GM06990 (cell line): Measurements from ENCODE around the gene SDK2.

ENCODE experiments used
- DNase-seq: peaks from one replicate; pipeline ENCODE4 v3.0.0-alpha.2; 2011; ENCODE audit not compliant: insufficient read length; ENCODE audit errors: extremely low read depth
- H3K27me3 ChIP-seq: replicated peaks from 2 replicates; pipeline ENCODE4 v1.6.0; 2011; ENCODE audit warnings: low read length; ENCODE audit not compliant: control insufficient read depth, insufficient read depth
- H3K36me3 ChIP-seq: 2 replicates; pipeline ENCODE4 v1.5.1; 2011; ENCODE audit warnings: low read length; ENCODE audit not compliant: control insufficient read depth, insufficient read depth
- H3K4me3 ChIP-seq: replicated peaks from 2 replicates; pipeline ENCODE4 v1.5.1; 2011; ENCODE audit warnings: low read depth, mild to moderate bottlenecking, control low read depth, low read length
- TF ChIP-seq, protein P1 (sequence below): IDR thresholded peaks from 2 replicates; pipeline ENCODE4 v1.5.1; 2011; ENCODE audit warnings: low read length, control low read depth, mild to moderate bottlenecking, inconsistent platforms; ENCODE audit not compliant: insufficient read depth, poor library complexity, severe bottlenecking

Gene SDK2

GRCh38 chr17:73552300-73553048 is 91.8 kb downstream of the SDK2 start:
- no peak overlapping the region for H3K4me3 ChIP-seq
- no peak for DNase-seq
- TF ChIP-seq, protein P1, sequence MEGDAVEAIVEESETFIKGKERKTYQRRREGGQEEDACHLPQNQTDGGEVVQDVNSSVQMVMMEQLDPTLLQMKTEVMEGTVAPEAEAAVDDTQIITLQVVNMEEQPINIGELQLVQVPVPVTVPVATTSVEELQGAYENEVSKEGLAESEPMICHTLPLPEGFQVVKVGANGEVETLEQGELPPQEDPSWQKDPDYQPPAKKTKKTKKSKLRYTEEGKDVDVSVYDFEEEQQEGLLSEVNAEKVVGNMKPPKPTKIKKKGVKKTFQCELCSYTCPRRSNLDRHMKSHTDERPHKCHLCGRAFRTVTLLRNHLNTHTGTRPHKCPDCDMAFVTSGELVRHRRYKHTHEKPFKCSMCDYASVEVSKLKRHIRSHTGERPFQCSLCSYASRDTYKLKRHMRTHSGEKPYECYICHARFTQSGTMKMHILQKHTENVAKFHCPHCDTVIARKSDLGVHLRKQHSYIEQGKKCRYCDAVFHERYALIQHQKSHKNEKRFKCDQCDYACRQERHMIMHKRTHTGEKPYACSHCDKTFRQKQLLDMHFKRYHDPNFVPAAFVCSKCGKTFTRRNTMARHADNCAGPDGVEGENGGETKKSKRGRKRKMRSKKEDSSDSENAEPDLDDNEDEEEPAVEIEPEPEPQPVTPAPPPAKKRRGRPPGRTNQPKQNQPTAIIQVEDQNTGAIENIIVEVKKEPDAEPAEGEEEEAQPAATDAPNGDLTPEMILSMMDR = no peak

GRCh38 chr17:73551759-73552158 is 92.5 kb downstream of the SDK2 start:
- no peak for DNase-seq
- no peaks in the 10 kb centered on the region; the same call in 1 of the 2 replicates for H3K27me3 ChIP-seq
- H3K36me3 ChIP-seq = no peaks in the 10 kb centered on the region
- H3K4me3 ChIP-seq = no peak overlapping the region; the same call in 1 of the 2 replicates
- TF ChIP-seq, protein P1 = no peak

More at GRCh38 chr17:73552300-73553048, 91.8 kb downstream of the SDK2 start:
- H3K36me3 ChIP-seq = no peaks in the 10 kb centered on the region
- no peaks in the 10 kb centered on the region; the same call in 1 of the 2 replicates for H3K27me3 ChIP-seq

GRCh38 chr17:73551144-73551543 is 93.1 kb downstream of the SDK2 start:
- no peaks in the 10 kb centered on the region; the same call in 1 of the 2 replicates for H3K27me3 ChIP-seq
- TF ChIP-seq, protein P1 = no peak

GRCh38 chr17:73550556-73550955 is 93.7 kb downstream of the SDK2 start:
- DNase-seq = no peak
- Histone ChIP-seq H3K36me3 (no peaks in the 10 kb centered on the region), H3K4me3 (no peak overlapping the region), H3K27me3 (no peaks in the 10 kb centered on the region; the same call in 1 of the 2 replicates)
- TF ChIP-seq, protein P1 = no peak

More at GRCh38 chr17:73551144-73551543, 93.1 kb downstream of the SDK2 start:
- no peak for DNase-seq
- no peak overlapping the region for H3K4me3 ChIP-seq
- no peaks in the 10 kb centered on the region for H3K36me3 ChIP-seq

- no peaks in the 10 kb centered on the region for H3K36me3 ChIP-seq
- no peaks in the 10 kb centered on the region; the same call in 1 of the 2 replicates for H3K27me3 ChIP-seq
- DNase-seq = no peak
- no peak overlapping the region for H3K4me3 ChIP-seq
- TF ChIP-seq, protein P1 = no peak
Observed at GRCh38 chr17:73549841-73550430, 94.3 kb downstream of the SDK2 start.
